ENCODE data around the gene FOXJ3.

DNA sequence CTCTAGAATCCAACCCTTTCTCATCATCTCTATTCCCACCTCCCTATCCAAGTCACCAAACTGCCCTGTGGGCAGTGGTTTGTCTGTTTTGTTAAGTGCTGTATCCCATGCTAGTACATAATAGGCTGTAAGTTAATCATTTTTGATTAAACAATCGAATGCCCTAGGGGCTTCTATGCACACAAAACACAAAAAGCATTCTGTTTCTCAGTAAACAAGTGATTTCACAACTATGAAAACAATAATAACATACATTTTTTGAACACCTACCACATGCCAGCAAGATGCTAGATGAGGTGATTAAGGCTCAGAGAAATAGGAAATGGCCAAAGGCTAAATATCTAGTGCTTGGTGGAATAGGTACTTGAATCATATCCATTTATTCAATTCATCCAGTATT is 186.9 kb downstream of the FOXJ3 start:
- TF ChIP-seq, protein P1, sequence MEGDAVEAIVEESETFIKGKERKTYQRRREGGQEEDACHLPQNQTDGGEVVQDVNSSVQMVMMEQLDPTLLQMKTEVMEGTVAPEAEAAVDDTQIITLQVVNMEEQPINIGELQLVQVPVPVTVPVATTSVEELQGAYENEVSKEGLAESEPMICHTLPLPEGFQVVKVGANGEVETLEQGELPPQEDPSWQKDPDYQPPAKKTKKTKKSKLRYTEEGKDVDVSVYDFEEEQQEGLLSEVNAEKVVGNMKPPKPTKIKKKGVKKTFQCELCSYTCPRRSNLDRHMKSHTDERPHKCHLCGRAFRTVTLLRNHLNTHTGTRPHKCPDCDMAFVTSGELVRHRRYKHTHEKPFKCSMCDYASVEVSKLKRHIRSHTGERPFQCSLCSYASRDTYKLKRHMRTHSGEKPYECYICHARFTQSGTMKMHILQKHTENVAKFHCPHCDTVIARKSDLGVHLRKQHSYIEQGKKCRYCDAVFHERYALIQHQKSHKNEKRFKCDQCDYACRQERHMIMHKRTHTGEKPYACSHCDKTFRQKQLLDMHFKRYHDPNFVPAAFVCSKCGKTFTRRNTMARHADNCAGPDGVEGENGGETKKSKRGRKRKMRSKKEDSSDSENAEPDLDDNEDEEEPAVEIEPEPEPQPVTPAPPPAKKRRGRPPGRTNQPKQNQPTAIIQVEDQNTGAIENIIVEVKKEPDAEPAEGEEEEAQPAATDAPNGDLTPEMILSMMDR (IDR thresholded peaks at IDR 0.05; ENCODE audit: low read depth, low read length, poor library complexity, severe bottlenecking): no peak
- no peak for TF ChIP-seq EZH2phosphoT487 (IDR thresholded peaks at IDR 0.05; ENCODE audit: borderline replicate concordance, low read length)

Measured in DOHH2 (cell line).